K562 (cell line): Measurements from ENCODE around the gene ABHD18. TPM values are rescaled to one million over a fixed set of nuclear protein-coding genes. Genes with fewer than 3 reads are reported as not detected.
A peak's percentile ranks its signal among the peaks of the same experiment; 100 is the strongest.

Source experiments
- ARID4B ChIP-seq: sonication (generic); formaldehyde crosslinking; IDR thresholded peaks from 2 replicates; pipeline ENCODE4 v1.8.0; 2022; ENCODE audit warnings: mild to moderate bottlenecking, missing genetic modification reagents
- ATF3 ChIP-seq, 2 experiments: fragments of 450-650 bp in 1 of 2; sonication (generic) in 1 of 2; formaldehyde crosslinking in 1 of 2; IDR thresholded peaks in 1 of 2; conservative IDR thresholded peaks in 1 of 2; 2 replicates each; pipeline versions ENCODE4 v1.6.1 to v1.8.1; 2016 to 2023; ENCODE audit warnings: mild to moderate bottlenecking in 2 of 2, moderate library complexity in 2 of 2, inconsistent platforms in 1 of 2, missing genetic modification reagents in 1 of 2
- BHLHE40 ChIP-seq: IDR thresholded peaks from 2 replicates; pipeline ENCODE4 v1.6.1; 2011; ENCODE audit warnings: low read length, improper control_type of control experiment
- CEBPZ ChIP-seq: fragments of 150-350 bp; IDR thresholded peaks from 2 replicates; pipeline ENCODE4 v1.6.1; 2014; ENCODE audit warnings: low read depth, mild to moderate bottlenecking, low read length, borderline replicate concordance
- HOMEZ ChIP-seq: fragments of 250-450 bp; sonication (Bioruptor Pico); IDR thresholded peaks from 2 replicates; pipeline ENCODE4 v1.4.0; 2020; ENCODE audit warnings: mild to moderate bottlenecking, moderate library complexity
- KLF13 ChIP-seq: fragments of 450-650 bp; IDR thresholded peaks from 2 replicates; pipeline ENCODE4 v1.6.1; 2016; ENCODE audit warnings: missing genetic modification characterization, low read depth, mild to moderate bottlenecking, missing compliant biosample characterization, moderate library complexity, borderline replicate concordance
- KLF6 ChIP-seq: fragments of 250-450 bp; sonication (Bioruptor Pico); IDR thresholded peaks from 2 replicates; pipeline ENCODE4 v1.4.0; 2020; ENCODE audit warnings: mild to moderate bottlenecking, moderate library complexity, borderline replicate concordance
- MEF2A ChIP-seq: IDR thresholded peaks from 2 replicates; pipeline ENCODE4 v1.6.1; 2011; ENCODE audit warnings: low read depth, mild to moderate bottlenecking, low read length, moderate library complexity; ENCODE audit not compliant: control insufficient read depth
- SIN3B ChIP-seq: fragments of 450-650 bp; IDR thresholded peaks from 2 replicates; pipeline ENCODE4 v1.6.1; 2017; ENCODE audit warnings: low read depth, mild to moderate bottlenecking, moderate library complexity
- TFE3 ChIP-seq: fragments of 450-650 bp; formaldehyde crosslinking; IDR thresholded peaks from 2 replicates; pipeline ENCODE4 v1.4.0; 2020; ENCODE audit warnings: mild to moderate bottlenecking, mixed read lengths
- ZNF280B ChIP-seq: fragments of 250-450 bp; sonication (Bioruptor Pico); IDR thresholded peaks from 2 replicates; pipeline ENCODE4 v1.5.1; 2021; ENCODE audit warnings: mild to moderate bottlenecking
- polyA plus RNA-seq, 8 experiments: library from polyadenylated mRNA; depleted of rRNA in 4 of 8; stranded (reverse) in 5 of 8; unstranded in 3 of 8; fragments of >200 nt; fragmentation: Nextera tagmentation in 2 of 8; fragmentation: Illumina TruSeq in 1 of 8; extraction: Ambion mirVana in 2 of 8; extraction: Trizol in 1 of 8; gene quantifications; 2 replicates each; pipeline versions ENCODE4 v1.2.1 to v1.2.3, GENCODE V29; 2011 to 2014; ENCODE audit warnings: inconsistent platforms in 1 of 8, missing spikeins in 1 of 8
- total RNA-seq, 7 experiments: library from RNA; depleted of rRNA in 6 of 7; stranded (reverse); fragments of >200 nt in 6 of 7; fragmentation: Illumina TruSeq in 2 of 7; extraction: Trizol in 2 of 7; gene quantifications; 2 replicates each; pipeline versions ENCODE4 v1.2.1 to v1.2.3, GENCODE V29; 2011 to 2021; ENCODE audit warnings: low replicate concordance in 1 of 7

Gene ABHD18
- total and polyA plus RNA-seq, 9 of the 15 experiments (the other 6 are each of a cell fraction or from before 2014, with no cell fraction given): 6.1 to 25.0 (median 16.0) TPM

- TF ChIP-seq ATF3 (IDR thresholded peaks at IDR 0.05) (no peak), ATF3 (CRISPR knock-in tag; conservative IDR thresholded peaks at IDR 0.05) (no peak), HOMEZ (CRISPR knock-in tag) (no peak), MEF2A (no peak), CEBPZ (no peak), TFE3 (CRISPR knock-in tag) (no peak), BHLHE40 (peak; percentile 96), SIN3B (peak; percentile 89; the same call in 1 of the 2 replicates), ZNF280B (CRISPR knock-in tag) (no peak), ARID4B (peak; percentile 80), KLF6 (CRISPR knock-in tag) (no peak), KLF13 (tag) (0 out of 2 replicates have a peak, but pooled peaks have one; percentile 10)
These were observed at the start of gene ABHD18, which contains the start of gene MFSD8 (continued) for GRCh38 chr4:127965062-127965802.
